Dedifferentiated amniotic fluid mesenchymal stem cell (primary cell): ENCODE data around the gene LAMTOR1.

Source experiments
- DNase-seq: peaks from one replicate; pipeline ENCODE4 v3.0.0-alpha.2; 2016; ENCODE audit errors: extremely low spot score

The LAMTOR1 gene

DNA sequence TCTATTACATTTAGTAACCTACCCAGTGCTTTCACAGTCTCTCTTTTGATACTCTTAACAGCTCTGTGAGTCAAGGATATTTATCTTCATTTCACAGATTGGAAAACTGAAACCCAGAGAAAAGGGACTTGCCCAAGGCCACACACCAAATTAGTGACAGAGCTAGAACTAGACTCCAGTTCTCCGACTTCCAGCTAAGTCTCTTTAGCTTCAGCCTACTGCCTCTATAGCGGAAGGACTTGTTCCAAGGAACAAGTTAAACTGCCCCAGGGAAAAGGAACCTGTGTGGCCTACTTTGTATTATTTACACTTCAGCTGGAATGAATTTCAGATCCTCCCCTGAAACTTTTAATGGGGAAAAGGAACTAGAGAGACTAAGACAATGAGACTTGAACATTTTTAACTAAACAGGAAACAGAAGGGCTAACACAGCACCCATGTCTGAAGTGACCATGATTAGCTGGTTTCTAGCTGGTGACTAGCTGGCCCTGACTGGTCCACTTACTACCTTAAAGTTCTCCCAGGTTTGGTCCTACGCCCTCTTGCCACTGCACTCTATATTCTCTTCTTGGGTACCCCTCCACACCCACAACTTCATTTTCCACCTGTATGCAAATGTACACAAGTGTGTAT lies 21.2 kb downstream of the LAMTOR1 start:
- no peak for DNase-seq

GRCh38 chr11:72081184-72081644 lies 21.9 kb downstream of the LAMTOR1 start:
- no peak for DNase-seq

GRCh38 chr11:72080326-72081183 lies 22.5 kb downstream of the LAMTOR1 start, which contains the start of the genes LRRC51 and NUMA1:
LRRC51 (plus strand) TSS chr11:72080850; CDS start chr11:72089084, 8,234 bp downstream.
NUMA1 (minus strand) TSS chr11:72080542; CDS start chr11:72035943, 44,599 bp downstream.
- peak; percentile 100 for DNase-seq

- DNase-seq: no peak
Observed at GRCh38 chr11:72079819-72080325, 23.2 kb downstream of the LAMTOR1 start.

DNA sequence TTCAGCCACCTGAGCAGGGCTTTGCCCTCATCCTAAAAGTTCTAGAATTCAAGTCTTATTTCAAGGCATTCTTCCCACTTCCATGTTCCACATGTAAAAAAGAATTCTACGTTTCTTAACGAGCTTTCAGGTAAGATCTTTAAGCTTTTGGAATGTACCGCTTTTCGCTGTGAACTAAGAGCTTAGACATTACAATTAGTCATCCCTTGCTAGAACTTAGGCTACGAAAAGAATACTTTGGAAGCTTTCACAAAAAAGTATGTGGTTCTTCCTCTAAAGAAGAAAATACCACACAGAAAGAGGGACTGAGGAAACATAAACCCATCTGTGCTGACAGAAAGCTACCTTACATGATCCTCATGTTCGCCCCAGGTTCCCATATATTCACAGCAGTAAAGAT lies 24.6 kb downstream of the LAMTOR1 start:
- no peak for DNase-seq

- DNase-seq: no peak
Observed at GRCh38 chr11:72075756-72076155, 27.3 kb downstream of the LAMTOR1 start.

DNA sequence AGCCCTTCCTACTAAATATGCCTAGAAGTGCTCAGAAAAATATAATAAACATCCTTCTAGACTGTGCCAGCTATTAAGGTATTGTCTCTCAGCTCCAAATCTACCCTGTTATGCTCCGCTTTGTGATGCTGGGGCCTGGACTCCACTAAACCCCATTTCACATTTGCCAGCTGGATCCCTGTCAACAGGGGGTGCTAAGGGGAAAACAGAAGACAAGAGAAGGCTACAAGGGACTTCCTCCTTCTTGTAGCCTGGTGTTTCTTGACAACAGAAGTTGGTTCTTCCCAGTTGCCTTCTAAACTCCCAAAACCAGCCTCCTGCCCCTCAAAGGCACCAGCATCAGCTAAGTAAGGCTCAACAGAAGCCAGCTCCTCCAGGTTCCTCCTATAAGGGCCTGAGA lies 28.0 kb downstream of the LAMTOR1 start:
- DNase-seq: no peak

DNA sequence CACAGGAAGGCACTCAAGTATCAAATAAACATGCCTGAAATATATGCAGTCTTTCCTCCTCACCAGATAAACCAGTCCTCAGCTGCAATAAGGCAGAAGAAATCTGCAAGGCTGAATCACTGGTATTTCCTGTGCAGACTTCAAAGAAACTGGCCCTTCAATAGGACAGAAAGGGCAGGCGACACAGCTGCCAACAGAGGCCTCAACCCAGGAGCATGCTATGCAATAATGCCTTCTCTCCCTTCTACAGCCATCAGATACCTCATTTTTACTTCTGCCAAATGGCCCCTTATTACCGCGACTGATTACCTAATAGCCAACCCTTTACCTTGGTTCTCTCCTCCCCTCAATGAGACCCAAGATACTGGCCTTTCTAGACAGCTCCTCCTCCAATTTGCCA lies 30.7 kb downstream of the LAMTOR1 start:
- peak; percentile 65 for DNase-seq

DNA sequence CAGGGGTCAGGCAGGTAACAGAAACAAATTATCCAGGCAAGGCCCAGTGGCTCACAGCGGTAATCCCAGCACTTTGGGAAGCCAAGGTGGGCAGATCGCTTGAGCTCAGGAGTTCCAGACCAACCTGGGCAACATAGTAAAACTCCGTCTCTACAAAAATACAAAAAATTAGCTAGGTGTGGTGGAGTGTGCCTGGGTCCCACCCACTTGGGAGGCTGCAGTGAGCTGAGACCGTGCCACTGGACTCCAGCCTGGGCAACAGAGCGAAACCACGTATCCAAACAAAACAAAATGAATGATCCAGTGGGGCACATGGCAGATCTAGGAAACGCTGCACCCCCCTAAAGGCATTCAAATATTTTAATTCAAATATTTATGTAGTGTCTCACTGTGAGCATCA lies 32.6 kb downstream of the LAMTOR1 start:
- no peak for DNase-seq

DNA sequence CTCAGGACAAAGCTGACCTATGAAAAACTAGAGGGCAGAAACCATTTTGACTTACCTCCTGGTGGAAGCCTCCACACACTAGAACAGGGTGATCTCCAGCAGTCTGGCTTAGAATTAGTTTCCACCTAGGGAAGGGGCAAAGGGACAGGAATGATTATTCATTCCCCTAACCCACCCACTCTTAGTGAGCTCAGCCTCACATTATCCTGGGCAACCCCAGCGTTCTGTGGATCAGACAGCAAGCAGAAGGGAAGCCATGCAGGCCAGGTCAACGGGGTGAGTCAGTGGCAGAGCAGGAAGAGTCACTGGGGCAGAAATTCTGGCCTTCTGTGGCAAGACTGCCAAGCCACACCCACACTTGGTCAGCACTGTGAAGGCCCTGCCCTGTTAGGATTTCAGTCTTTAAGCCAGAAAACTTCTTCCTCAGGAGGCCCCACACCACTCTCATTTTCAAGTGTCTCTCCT lies 33.3 kb downstream of the LAMTOR1 start:
- peak; percentile 73 for DNase-seq

DNA sequence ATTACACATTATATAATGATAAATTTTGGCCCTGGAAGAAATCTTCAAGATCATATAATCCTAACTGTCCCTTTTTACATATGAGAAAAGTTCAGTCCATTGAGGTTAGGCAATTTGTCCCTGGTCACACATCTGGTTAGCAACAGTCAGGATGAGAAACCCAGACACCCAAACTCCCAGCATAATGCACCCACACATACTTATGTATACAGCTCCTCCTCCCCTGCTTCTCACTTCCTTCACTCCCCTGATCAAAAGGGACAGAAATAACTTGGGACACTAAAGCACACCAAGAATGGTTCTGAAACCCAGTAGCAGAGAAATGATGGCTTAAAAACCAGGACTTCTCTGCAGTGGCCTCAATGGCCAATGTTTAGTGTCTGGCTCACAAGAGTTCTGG lies 33.9 kb downstream of the LAMTOR1 start:
- peak; percentile 23 for DNase-seq

- DNase-seq: no peak
Observed at GRCh38 chr11:72067676-72068075, 35.4 kb downstream of the LAMTOR1 start.

GRCh38 chr11:72067266-72067665 lies 35.8 kb downstream of the LAMTOR1 start:
- DNase-seq: no peak

DNA sequence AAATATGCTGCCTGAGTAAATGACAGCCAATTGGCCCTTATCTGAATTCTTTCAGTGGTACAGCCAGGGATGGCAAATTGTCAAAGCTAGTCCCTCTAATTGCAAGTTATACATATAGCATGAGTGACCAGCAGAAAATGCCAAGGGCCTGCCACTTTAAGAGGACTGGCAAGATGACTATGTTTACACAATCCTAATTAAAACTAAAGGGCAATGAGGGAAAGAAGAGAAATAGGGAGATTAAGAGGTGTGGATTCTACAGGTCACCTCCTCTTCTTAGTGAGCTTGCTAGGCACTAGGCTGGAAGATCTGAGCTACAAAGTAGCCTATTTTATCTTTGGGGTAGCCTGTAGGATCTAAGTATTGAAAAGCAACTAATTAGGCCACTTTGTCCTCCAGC lies 36.2 kb downstream of the LAMTOR1 start:
- DNase-seq: no peak

DNA sequence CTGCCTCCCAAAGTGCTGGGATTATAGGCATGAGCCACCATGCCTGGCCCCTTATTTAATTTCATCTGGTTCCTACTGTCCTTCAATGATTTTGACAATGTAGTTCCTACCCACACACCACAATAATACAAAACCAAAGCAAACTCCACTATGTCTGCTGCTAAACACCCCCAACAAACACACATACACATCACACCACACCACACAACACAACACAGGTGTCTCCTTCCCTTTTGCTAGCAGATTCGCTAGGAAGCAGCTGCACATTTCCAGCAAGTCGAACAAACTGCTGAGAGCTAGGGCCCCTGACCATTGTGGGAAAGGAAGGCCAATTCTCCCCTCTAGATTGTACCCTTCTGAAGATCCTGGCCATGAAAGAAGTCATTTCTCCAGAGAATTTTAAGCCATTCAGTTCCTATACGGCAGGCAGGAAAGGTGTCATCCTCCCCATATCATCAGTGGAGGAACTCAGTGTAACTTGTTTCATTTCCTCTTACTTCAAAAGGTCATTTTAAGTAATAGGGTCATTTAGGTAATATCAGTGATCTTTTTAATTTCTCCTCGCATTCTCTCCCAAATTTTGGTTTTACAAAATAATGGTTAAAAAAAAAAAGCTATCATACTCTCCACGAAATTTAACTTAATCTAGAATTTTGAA lies 41.2 kb downstream of the LAMTOR1 start:
- no peak for DNase-seq

DNA sequence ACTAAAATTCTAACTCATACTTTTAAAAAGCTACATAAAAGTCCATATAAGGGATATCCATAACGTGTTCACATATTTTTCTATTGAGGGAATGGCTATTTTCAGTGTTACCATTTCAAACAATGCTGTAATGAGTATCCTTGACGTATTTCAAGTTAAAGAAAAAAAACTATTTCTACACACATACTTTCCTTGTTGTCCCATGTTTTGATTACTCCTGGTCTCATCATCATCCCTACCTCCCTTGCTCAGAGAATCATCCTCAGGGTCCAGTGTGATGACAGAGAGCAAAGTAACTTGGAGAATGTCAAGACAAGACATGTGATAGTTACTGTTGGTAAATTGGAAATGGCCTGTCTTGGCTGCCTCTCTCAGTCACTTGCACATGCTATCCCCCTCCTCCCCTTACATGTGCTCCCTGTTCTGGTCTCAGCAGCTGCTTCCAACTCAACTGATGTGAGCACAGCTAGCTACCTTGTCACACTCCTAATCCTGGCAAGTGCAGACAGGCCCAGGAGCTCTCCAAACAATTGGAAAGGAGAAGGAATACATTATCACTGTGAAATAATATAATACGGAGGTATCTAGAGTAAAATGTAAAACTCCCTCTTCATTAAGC lies 44.6 kb downstream of the LAMTOR1 start:
- DNase-seq: peak; percentile 58

- DNase-seq: no peak
Observed at GRCh38 chr11:72048766-72049460, 54.2 kb downstream of the LAMTOR1 start.
